OCI-LY3 (cell line): ENCODE data around the gene FLG.

ENCODE experiments used
- CTCF ChIP-seq: fragments of 200-600, 300-600 bp; sonication (generic); IDR thresholded peaks from 2 replicates; pipeline ENCODE4 v1.5.1; 2014; ENCODE audit warnings: antibody characterized with exemption, low read length, low read depth
- EZH2phosphoT487 ChIP-seq: fragments of 200-600 bp; shearing (Covaris generic); IDR thresholded peaks from 2 replicates; pipeline ENCODE4 v1.6.1; 2018; ENCODE audit warnings: antibody characterized with exemption, mixed run types, low read depth

- TF ChIP-seq CTCF = no peak
- TF ChIP-seq EZH2phosphoT487 = no peak
Measured at GRCh38 chr1:152335399-152335798, 10.4 kb upstream of the FLG start.
